RCC 7860 (cell line): ENCODE measurements around the gene OR8D2.
"Not testable (repeated sequence)": the region's sequence is repeated elsewhere in the genome, so short reads cannot be mapped to it uniquely, and the experiment has no call there.

ENCODE experiments used
- DNase-seq: peaks from one replicate; pipeline ENCODE4 v3.0.0-alpha.2; 2015; ENCODE audit warnings: low spot score
- FAIRE-seq: peaks from 2 replicates; lab custom pipeline; 2012; peaks lifted over from hg19 to GRCh38; lab: Jason Lieb, UNC

Gene OR8D2

GRCh38 chr11:124294687-124295086 lies 25.3 kb downstream of the OR8D2 start:
- no peak for DNase-seq
- FAIRE-seq, result no peak

GRCh38 chr11:124285610-124286344 lies 34.2 kb downstream of the OR8D2 start:
- DNase-seq, result no peak
- no peak for FAIRE-seq

DNA sequence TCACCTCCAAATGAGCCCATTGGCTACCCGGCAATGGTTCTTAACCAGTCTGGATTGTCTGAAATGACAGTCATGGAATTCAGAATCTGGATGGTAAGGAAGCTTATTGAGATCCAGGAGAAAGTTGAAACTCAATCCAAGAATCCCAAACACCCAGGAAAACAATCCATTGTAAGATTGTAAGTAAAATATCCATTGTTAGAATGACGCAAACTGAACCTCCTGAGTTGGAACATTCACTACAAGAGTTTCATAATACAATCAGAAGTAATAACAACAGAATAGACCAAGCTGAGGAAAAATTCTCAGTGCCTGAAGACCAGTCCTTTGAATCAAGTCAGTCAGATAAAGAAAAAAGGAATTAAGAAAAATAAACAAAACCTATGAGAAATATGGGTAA lies 41.7 kb downstream of the OR8D2 start:
- DNase-seq, result no peak
- FAIRE-seq, result no peak

DNA sequence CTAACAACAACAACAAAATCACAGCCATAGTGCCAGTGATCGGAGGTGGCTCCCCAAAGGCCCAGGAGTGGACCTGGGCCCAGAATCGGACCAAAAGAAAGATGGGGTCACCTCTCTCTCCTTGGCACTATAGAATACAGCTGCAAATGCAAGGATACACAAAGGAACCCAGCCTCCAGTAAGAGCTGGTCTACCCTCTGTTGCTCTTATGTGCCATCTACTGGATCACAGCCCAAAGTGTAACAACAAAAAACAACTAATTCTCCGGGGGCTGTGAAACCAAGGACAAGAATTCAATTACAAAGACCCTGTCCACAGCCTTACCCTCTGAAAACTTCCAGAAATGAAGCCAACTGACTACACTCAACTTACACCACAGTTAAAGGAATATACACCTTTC lies 42.2 kb downstream of the OR8D2 start:
- DNase-seq (no peak), FAIRE-seq (no peak)

DNA sequence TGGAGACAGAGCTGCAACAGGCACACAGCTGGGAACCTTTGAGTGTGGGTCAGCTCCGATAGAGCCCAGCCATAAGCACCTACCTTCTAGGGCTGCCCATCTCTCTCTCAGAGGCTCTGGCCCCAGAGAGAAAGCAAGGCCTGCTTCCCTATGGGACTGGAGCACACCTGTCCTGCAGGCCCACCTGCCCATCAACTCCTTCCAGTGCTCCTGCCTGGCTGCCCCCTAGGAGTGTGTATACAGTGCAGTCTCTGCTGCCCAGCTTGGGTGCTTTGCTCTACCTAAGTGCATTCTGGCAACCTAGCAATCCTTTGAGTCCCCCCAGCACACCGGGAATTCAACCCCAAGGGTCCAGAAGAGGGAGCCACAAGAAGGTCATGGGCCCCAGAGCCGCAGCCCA lies 42.8 kb downstream of the OR8D2 start:
- FAIRE-seq (no peak), DNase-seq (no peak)

- no peak for DNase-seq
- no peak for FAIRE-seq
Measured at GRCh38 chr11:124276081-124276480, 43.9 kb downstream of the OR8D2 start.

- no peak for DNase-seq
- FAIRE-seq, result no peak
Measured at GRCh38 chr11:124274000-124274399, 46.0 kb downstream of the OR8D2 start.

- FAIRE-seq, result not testable (repeated sequence)
Measured at GRCh38 chr11:124270886-124271285, 49.1 kb downstream of the OR8D2 start.

More at GRCh38 chr11:124270886-124271285, 49.1 kb downstream of the OR8D2 start:
- not testable (repeated sequence) for DNase-seq
